Measurements from ENCODE around the gene FAM209B.

The FAM209B gene

DNA sequence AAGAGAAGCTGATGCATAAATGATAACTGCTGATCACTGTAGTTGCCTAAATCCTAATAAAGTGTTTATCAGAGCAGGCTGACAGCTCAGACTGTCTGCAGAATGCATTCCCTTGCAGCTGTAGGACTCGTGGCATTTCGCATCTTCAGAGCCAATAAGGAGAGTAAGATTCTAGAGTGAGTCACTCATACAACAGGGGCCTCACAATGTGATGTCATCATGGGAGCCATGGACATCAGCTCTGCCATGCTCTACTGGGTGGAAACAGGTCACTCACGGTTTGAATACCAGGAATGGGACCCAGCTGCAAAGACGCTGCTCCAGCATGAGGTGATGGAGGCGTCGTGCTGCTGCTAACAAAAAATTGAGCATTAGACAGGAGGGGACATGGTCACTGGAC, 7.4 kb downstream of the FAM209B start:
- peak; percentile 47 for DNase-seq (ENCODE audit: low read depth)

DNA sequence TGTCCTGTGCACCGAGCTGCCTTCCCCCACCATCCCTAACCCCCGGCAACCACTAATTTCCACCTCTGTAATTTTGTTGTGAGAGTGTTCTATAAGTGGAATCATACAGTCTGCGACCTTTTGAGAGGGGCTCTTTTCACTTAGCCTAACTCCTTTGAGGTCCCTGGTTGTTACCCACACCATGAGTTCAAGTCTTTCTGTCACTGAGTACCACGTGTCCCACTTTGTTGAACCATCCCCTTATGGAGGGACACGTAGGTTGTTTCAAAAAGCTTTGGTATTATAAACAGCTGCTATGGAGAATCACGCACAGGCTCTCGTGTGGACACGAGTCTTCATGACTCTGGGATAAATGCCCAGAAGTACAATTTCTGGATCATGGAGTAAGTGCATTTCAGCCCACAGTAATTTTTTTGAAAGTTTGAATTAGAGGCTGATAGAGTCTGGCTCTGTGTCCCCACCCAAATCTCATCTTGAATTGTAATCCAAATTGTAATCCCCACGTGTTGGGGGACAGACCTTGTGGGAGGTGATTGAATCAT, 9.5 kb downstream of the FAM209B start:
- DNase-seq (ENCODE audit: low read depth) = no peak

DNA sequence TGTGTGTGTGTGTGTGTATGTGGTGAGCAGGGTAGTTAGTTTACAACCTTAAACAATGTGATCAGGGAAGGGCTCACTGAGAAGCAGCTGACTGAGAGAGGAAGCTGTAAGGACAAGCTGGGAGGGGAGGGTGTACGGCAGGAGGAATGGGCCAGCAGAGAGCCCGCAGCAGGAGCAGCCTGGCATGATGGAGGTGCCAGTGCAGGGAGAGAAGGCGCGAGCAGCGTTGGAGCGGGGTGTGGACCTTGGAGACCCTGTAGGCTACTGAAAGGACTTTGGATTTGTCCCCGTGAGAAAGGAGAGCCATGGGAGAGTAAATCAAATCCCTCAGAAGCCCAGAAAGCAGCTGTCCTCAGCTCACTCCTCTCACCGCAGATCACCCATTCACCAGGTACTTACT, 18.5 kb downstream of the FAM209B start:
- DNase-seq (ENCODE audit: low read depth) = no peak

DNA sequence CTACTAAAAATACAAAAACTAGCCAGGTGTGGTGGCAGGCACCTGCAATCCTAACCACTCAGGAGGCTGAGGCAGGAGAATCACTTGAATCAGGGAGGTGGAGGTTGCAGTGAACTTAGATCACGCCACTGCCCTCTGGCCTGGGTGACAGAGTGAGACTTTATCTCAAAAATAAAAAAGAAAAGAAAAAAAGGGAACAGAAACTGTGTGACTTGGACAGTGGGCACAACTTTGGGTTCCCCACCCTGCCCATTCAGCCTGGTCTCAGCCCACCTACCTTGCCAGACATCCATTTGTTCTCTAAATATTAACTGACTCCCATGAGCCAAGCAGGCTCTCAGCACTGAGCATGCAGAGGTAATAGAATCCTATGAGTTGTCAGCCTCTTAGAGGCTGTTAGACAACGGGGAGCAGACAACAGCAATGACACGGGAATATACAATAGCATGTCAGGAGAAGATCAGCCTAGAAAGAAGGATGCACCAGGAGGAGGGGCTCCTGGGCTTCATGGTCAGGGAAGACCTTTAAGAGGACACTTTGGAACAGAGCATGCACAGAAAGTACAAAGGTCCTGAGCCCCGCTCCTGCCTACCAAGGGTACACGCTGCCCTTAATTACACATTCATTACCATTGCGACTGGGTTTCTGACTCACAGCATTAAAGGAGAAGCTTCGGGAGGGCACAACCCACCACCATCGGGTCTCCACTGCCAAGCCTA, 20.0 kb downstream of the FAM209B start:
- no peak for DNase-seq (ENCODE audit: low read depth)

DNA sequence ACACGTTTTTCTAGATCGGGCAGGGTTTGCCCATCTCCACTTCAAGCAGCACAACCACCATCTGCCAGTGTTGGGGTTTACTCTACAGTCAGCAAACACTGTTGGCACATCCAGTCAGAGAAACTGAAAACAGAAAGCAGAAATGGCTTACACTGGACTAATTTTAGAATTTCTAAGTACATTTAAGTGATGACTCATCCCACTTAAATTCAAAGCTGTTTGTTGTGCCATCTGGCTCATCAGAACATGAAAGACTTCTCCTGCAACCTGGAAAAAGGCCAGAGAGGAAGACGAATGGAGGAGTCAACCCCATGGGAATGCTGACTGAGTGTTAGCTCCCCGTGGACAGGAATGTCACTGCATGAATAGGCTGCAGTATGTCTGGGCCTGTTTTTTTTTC, 21.8 kb downstream of the FAM209B start:
- DNase-seq (ENCODE audit: low read depth) = peak; percentile 99

DNA sequence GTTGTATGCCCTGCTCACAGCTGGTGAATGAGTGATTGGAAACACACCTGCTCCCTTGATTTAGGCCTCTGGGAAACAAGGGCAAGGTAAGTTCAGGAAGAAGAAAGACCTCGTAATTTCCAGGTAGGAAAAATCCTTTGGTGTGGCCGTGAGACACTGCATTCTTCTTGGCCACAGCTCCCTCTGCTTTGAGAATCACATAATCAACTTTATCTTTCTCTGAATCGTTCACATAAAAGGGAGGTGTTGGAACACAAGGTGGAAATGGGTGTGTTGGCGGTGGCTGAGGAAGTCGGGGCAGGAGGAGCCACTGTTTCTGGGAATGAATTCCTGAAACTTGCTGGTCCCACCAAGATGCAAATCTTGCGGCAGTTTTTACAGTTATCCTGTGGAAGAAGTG, 25.9 kb downstream of the FAM209B start:
- no peak for DNase-seq (ENCODE audit: low read depth)

DNA sequence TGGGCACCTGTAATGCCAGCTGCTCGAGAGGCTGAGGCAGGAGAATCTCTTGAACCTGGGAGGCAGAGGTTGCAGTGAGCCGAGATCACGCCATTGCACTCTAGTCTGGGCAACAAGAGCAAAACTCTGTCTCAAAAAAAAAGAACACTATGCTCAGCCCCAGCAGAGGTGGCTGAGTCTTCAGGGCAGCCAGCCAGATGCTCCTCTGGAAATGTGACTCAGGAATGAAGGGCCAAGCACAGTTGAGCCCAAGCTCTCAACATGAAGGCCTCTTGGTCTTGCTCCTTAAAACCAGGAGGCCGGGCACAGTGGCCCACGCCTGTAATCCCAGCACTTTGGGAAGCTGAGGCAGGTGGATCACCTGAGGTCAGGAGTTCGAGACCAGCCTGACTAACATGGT, 31.5 kb downstream of the FAM209B start:
- DNase-seq (ENCODE audit: low read depth) = peak; percentile 24

DNA sequence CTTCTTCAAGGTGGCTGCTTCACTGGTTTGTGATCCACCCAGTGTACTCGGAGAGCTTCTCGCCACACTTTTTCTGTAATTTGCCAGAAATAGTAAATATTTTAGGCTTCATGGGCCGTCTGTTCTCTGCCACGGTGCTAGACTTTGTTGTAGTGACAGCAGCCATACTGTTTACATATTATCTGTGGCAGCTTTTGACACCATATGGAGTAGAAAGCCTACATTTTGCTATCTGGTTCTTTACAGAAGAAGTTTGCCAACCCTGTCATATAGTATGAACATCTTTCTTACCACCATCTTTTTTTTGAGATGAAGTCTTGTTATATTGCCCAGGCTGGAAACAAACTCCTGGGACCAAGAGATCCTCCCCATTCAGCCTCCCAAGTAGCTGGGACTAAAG, 32.5 kb downstream of the FAM209B start:
- no peak for DNase-seq (ENCODE audit: low read depth)

DNA sequence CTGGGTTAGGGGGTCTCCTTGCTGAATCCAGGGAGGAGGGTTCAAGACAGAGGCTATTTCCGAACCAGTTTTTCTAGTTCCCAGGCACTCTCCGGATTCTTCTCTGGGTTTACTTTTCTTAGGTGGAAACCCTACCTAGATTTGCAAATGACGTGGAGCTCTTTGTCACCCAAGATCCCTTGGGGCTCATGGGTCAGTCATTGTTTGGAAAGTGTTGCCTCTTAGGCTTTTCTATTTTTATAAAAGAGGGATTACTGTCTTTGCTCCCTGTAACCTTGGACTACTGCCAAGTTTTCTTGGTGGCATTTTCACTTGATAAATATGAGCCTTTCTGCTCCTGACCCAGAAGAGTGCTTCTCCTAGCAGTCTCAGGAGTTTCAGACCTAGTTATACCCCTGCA, 33.6 kb downstream of the FAM209B start:
- DNase-seq (ENCODE audit: low read depth) = no peak

DNA sequence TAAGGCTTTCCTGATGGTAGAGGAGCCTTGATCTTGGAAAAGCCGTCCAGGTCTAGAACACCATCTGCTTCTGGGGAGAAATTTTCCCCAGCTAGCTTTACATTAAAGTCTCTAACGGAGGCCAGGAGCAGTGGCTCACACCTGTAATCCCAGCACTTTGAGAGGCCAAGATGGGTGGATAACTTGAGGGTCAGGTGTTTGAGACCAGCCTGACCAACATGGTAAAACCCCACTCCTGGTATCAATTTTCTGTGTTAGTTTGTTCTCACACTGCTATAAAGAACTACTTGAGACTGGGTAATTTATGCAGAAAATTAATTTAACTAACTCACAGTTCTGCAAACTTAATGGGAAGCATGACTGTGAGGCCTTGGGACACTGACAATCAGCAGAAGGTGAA, 37.8 kb downstream of the FAM209B start:
- DNase-seq (ENCODE audit: low read depth) = no peak

DNA sequence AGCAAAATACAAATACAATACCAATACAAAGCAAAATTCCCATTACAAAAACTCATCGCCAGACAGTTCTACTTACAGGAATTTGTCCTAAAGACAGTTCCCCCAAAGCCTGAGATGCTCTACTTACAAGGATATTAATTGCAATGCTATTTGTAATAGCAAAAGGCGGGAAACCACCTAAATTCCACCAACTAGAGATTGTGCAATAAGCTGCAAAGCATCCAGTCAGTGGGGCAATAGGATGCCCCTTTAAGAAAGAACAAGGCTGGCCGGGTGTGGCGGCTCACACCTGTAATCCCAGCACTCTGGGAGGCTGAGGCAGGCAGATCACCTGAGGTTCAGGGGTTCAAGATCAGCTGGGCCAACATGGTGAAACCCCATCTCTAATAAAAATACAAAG, 39.1 kb downstream of the FAM209B start:
- DNase-seq (ENCODE audit: low read depth) = peak; percentile 24

DNA sequence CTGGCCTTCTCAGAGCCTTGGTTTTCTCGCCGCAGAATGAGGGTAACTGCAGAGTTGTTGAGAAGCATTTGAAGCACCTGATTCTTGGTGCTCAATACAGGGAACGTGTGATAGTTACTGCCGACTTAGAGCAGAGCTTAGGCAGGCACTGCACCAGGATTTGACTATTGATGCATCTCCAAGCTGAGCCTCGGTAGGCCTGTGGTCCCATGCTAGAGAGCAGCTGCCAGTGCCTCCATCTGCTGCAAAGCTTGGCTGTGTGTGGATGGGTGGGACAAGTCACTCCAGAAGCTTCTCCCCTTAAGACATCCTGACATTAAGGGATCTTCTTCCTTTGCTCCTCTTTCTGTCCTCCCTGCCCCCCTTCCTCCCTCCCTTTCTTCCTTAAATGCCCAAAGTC, 40.9 kb downstream of the FAM209B start:
- no peak for DNase-seq (ENCODE audit: low read depth)

DNA sequence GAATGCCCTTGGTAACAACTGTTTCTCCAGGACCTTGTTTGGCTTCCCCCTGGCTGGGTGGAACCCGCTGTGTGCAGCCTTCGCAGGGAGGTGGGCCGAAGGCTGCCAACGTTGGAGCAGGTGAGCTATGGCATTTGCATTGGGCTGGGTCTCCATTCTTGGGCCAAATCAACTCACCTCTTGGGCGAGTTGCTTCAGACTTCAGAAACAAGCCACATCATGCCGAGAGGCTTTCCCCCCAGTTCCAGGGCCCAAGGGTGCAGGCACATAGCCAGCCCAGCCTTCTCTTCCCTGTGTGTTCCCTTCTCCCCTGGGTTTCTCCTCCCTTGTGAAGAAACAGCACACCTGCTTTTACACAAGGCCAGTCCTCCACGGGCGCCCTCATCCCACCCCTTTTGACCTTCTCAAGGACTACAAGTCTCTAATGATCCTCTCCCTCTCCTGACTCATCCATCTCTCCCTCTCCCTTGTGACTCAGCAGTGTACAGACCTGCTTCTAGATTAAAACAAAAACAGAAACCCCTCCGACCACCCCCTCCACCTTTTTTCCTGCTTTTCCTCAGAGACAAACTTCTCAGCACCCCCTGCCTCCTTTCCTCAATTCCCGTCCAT, 41.6 kb downstream of the FAM209B start:
- peak; percentile 37 for DNase-seq (ENCODE audit: low read depth)

DNA sequence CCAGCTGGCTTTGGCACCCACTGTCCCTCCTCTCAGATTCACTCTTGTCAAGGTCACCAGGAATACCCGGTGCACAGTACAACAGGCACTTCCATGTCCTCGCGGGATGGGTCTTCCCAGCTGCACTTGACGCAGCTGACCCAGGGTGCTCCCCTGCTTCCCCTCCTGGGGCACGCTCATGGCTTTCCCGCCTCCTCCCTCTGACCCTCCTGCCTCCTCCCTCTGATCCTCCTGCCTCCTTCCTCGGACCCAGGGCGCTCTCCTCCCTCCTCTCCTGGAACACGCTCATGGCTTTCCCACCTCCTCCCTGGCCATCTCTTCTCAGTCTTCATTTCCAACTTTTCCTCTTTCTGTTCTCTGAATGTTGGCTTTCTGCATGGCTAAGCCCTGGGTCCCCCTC, 42.1 kb downstream of the FAM209B start:
- no peak for DNase-seq (ENCODE audit: low read depth)

DNA sequence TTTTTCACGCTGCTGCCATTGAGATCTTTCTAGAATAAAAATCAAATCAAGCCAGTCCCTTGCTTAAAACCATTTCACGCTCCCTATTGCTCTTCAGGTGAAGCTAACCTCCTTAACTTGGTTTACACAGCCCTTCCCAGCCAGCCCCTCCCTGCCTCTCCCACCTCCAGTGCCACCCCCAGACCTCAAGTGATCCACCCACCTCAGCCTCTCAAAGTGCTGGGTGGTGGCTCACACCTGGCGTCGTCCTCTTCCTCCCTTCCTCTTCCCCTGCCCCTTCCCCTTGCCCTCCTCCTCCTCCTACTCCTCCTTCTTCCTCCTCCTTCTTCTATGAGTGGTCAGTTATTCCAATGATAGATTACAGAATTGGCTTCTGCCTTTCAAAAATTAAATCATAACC, 42.9 kb downstream of the FAM209B start:
- no peak for DNase-seq (ENCODE audit: low read depth)

DNA sequence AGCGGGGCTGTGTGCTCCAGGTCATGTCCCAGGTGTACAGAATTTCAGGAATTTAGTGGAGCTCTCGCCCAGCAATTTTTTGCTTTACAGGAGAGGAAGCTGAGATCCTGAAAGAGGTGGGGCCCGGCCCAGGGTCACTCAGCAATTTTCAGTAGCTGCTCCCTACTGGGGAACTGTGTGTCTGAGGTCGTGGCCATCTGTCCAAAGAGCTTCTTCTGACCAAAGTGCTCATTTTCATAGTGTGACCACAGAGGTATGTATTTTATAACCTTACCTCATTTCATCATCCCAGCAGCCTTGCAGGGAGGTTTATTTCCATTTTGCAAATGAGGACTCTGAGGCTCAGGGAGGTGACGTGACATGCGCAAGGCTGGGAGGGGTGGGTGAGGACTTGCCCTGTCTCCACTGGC, 46.3 kb downstream of the FAM209B start:
- no peak for DNase-seq (ENCODE audit: low read depth)

DNA sequence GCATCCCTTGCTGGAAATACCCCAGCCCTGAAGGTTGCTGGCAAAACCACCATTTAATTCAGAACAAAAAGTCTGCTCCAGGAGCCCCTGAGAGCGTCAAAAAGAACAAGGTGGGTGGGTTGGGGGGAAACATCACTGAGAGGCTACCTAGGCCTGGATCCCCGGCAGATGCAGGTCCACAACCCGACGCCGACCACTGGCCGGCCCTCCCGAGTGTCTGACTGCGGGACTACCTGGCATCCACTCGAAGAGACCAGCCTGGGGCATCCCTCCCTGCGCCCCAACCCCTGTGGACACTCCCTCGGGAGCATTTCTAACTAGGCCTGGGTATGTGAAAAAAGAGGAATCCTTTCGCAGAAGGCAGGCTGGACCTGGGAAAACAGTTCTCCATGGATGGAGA, 47.2 kb downstream of the FAM209B start:
- no peak for DNase-seq (ENCODE audit: low read depth)

DNA sequence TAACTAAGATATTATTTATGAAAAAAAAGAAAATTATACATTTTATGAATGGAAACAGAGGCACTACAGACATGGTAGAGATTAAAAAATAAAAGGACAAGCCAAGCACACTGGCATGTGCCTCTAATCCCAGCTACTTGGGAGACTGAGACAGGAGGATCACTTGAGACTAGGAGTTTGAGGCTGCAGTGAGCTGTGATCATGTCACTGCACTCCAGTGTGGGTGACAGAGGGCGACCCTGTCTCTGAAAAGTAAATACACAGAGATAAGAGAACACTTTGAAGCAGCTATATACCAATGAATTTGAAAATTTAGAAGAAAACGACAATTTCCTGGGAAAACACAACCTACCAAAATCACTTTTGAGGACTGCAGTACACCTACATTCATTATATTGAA, 48.7 kb downstream of the FAM209B start:
- DNase-seq (ENCODE audit: low read depth) = no peak

DNA sequence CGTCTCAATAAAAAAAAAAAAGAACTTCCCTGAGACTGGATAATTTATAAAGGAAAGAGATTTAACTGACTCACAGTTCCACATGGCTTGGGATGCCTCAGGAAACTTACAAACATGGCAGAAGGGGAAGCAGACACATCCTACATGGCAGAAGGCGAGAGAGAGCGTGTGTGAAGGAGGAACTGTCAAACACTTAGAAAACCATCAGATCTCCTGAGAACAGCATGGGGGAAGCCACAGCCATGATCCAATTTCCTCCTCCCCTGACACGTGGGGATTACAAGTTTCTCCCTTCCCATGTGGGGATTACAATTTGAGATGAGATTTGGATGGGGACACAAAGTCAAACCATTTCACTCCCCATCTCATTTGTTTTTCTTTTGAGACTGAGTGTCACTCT, 49.5 kb downstream of the FAM209B start:
- no peak for DNase-seq (ENCODE audit: low read depth)

DNA sequence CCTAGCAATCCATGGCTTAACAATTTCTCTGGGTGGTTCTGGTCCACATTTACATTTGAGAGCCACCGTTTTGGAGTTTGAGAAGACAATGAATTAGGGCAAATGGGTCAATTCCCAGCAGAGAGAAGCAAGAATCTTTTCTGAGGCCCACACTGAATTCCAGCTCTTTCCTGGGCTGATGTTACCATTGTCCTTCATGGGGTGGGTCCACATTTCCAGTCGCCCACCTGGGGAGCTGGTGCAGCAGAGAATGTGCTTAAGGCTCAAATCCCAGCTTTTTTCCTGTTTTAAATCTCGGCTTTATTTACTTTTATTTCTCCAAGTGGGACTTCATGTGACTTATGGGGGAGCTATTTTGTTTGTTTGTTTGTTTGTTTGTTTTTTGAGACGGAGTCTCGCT, 51.9 kb downstream of the FAM209B start:
- no peak for DNase-seq (ENCODE audit: low read depth)
